Cerebellar nuclear complex (tissue), 1 donor: ENCODE results near the gene TBX1.
"Not testable (repeated sequence)": the region's sequence is repeated elsewhere in the genome, so short reads cannot be mapped to it uniquely, and the experiment has no call there.

Experiments
- DNase-seq, 2 experiments: peaks; one replicate each; lab custom pipeline; 2025; lab: John Stamatoyannopoulos, UW

TBX1 gene

GRCh38 chr22:19723232-19723982 lies 37.2 kb upstream of the TBX1 start, which contains the start of gene GP1BB:
Gene GP1BB (plus strand): TSS chr22:19723539. CDS start chr22:19723570, 31 bp downstream.
- no peak for DNase-seq

DNA sequence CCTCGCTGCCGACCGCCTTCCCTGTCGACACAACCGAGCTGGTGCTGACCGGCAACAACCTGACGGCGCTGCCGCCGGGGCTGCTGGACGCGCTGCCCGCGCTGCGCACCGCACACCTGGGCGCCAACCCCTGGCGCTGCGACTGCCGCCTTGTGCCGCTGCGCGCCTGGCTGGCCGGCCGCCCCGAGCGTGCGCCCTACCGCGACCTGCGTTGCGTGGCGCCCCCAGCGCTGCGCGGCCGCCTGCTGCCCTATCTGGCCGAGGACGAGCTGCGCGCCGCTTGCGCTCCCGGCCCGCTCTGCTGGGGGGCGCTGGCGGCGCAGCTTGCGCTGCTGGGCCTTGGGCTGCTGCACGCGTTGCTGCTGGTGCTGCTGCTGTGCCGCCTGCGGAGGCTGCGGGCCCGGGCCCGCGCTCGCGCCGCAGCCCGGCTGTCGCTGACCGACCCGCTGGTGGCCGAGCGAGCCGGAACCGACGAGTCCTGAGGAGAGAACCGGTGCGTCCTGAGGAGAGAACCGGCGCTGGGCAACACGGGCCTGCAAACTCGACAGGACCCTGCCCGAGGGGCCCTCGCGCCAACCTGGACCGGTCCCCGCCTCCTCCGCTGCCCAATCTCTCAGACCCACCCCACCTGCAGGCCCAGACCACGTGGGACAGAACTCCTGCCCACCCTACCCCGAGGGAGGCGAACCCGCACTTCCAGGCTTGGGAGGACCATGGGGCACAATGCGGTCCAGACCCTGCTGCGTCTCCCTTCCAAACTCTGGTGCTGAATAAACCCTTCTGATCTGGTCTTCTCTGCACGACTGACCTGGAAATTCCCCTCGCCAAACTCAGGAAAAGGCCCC lies 36.4 kb upstream of the TBX1 start:
- no peak for DNase-seq

DNA sequence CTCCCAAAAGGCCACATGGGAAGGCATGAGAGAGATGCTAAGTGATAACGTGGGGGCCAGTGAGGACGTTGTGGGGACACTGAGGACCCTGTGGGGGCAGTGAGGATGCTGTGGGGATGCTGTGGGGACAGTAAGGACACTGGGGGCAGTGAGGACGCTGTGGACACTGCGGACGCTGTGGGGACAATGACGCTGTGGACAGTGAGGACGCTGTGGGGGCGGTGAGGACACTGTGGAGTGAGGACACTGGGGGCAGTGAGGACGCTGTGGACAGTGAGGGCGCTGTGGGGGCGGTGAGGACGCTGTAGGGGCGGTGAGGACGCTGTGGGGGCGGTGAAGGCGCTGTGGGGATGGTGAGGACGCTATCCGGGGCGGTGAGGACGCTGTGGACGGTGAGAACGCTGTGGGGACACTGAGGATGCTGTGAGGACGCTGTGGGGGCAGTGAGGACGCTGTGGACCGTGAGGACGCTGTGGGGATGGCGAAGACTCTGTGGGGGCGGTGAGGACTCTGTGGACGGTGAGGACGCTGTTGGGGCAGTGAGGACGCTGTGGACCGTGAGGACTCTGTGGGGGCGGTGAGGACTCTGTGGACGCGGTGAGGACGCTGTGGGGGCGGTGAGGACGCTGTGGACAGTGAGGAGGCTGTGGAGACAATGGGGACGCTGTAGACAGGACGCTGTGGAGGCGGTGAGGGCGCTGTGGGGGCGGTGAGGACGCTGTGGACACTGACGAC lies 35.5 kb upstream of the TBX1 start:
- DNase-seq, result no peak

- not testable (repeated sequence) for DNase-seq
Measured at GRCh38 chr22:19726064-19726788, 34.4 kb upstream of the TBX1 start.

- DNase-seq, result no peak
Measured at GRCh38 chr22:19727310-19728150, 33.0 kb upstream of the TBX1 start.

DNA sequence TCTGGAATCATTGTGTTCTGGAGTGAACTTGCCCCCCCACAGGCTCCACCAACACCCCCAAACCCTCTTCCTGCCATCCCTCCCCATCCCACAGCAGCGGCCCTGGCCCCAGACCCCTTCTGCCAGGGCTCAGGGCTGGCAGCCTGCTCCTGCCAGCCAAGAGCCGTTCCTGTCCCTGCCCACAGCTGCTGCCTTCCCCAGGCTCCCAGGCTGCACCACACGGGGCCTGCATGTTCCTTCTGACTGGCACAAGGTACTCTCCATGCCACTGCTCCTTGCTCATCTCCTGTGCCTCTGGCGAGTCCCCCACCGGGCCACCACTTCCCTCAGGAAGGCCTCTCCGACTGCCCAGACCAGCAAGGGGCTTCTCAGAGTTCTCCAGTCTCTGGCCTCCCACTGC lies 32.3 kb upstream of the TBX1 start:
- no peak for DNase-seq

DNA sequence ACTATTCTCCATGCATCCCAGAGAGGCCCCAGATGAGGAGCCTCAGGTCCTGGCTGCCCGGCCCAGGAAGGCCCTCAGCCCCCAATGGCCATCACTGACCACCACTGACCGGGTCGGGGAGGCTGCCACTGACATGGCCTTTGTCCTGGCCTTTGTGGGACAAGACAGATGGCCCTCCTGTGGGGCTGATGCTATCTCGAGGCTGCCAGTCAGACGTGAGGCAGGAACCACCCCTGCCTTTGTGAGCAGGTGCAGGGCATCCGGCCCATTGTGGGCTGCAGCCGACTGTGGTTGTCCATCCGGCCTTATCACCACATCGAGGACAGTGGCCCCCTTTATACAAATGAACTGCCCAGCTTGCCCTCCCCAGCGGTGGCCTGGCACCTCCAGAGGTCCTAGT lies 31.7 kb upstream of the TBX1 start:
- DNase-seq, result no peak

GRCh38 chr22:19729507-19729906 lies 31.1 kb upstream of the TBX1 start:
- DNase-seq, result no peak

DNA sequence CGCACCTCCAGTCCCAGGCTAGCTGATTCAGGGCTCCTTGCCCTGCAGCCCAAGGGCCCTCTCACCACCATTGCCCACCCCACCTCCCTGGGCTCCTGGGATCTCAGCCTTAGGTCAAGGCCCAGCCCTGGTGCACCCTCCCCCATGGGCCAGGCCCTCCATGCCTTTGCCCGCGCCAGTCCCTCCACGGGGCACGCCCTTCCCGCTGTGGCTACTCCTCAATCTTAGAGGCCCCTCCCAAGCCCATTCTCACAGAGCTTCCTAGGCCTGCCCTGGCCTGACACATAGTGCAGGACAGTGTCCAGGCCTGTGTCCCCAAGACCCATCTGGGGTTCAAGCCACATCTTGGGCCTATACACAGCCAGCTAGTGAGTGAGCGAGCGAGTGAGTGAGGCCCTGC lies 30.4 kb upstream of the TBX1 start:
- no peak for DNase-seq

GRCh38 chr22:19730655-19731360 lies 29.8 kb upstream of the TBX1 start:
- peak in 1 of 2 experiments; percentile 60 for DNase-seq

GRCh38 chr22:19731361-19732135 lies 29.0 kb upstream of the TBX1 start:
- no peak for DNase-seq

DNA sequence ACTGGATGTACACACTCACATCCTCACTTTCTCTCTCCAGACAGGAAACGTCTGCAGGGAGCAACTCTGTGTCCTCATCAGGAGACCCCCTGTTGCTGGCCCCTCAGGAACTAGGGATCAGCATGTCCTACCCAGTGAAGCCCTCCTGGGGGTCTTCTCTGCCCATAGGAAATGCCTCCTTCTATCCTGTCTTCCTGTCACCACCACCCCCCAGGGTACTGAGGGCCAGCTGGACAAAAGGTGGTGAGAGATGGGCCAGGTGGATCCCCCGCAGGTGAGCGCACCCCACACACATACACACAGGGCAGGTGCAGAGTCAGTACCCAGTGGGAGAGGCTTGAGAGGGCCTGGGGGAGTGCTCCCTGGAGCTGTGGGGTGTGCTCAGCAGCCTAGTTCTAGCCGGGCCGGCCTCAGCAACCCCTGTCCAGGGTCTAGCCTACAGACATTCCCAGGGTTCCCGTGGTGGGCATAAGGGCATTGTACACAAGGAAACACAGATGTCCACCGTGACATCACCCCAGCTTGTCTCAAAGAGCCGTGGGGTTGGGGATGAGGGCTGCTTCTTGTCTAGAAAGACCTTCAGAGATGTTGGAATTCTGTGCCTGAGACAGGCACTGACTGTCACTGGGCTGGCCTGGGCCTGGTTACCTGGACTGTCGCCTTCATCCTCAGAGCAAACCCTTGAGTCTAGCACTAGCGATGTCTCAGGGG lies 28.0 kb upstream of the TBX1 start:
- no peak for DNase-seq

DNA sequence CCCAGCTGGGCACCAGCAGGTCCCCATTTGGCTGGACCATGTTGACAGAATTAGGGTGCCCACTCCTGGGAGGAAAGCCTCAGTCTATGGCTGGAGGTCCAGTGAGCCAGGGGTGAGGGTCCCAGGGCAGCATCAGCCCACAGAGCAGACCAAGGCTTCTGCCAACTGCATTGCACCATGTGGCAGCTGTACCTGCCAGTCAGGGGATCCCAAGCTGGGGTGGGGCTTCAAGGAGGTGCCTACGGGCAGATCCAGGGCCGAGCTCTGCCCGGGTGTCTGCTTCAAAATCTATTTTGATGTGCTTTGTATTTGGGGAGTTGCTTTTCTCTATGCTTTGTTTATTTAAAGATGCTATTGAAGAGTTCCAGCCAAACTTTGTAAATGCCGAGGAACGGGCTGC lies 26.8 kb upstream of the TBX1 start:
- DNase-seq, result no peak

DNA sequence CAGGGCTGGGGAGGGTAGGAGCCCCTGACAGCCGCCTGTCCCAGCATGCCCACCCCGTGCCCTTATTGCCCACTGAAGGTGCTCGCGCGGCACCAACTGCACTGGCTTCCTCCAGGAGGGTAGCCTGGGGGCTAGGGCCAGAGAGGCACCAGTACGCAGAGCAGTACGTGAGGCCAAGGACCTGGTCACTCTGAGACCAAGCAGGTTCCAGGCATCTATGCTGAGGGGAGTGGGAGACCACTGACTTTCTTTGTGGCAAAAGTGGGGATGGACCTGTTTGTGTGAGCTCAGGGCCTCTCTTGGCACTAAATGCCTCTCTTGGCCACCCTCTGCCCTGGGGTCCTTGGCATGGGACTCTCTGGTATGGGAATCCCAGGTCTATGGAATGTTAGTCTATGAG lies 26.4 kb upstream of the TBX1 start:
- no peak for DNase-seq

DNA sequence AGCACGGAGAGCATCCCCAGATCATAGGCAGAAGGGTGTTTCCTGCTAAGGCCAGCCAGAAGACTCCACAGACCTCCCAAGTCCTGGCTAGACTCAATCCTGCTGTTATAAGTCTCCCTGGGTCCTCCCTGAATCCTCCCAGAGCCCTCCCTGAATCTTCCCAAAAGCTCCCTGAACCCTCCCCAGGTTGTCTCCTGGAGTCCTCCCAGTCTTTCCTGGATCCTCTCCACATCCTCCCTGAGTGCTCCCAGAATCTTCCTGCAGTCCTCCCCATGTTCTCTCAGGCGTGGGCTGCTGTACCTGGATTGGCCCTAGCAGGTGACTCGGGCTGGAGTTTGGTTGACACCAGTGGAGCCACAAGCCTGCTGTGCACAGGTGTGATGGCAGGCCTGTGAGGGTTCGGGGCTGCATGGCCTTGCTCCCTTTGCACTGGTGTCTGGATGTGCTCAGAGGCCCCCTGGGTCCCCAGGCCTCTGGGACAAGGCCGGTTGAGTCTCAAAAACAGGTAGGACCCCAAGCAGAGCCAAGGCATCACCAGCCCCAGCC lies 25.7 kb upstream of the TBX1 start:
- DNase-seq, result no peak

DNA sequence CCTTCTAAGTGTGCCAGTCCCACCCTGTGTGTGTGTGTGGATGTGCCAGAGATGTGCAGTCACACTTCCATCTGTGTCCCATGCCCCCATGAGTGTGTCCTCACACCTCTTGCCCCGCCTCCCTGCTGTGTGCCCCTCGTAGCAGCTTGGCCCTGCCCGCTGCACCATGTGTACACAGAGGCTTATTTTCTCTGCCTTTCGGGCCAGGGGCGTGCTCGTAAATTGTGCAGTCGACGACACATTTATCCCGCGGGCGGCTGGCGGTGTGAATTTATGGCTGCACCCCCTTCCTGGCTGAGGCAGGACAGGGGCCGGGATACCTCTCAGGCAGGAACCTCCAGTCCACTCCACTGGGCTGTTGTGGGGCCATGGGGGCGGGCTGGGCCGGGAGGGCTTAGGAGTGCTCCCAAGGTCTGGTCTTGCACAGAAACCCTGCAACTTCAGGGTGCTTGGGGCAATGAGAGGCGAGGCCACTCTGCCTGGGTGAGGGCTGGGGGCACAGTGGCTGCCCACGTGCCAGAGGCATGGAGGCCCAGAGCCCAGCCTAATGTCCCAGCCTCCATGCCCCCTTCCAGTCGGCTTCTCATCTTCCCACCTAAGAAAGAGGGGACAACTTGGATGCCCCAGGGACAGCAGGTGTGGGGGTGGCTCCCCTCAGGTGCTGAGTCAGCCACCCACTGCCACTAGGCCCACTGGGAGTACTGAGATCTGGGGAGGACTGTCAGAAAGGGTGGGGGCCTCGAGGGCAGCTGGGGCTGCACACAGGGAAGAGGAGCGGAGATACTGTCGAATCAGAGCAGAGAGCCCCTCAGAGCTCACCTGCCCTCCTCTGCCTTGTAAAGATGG lies 24.7 kb upstream of the TBX1 start:
- DNase-seq, result no peak

DNA sequence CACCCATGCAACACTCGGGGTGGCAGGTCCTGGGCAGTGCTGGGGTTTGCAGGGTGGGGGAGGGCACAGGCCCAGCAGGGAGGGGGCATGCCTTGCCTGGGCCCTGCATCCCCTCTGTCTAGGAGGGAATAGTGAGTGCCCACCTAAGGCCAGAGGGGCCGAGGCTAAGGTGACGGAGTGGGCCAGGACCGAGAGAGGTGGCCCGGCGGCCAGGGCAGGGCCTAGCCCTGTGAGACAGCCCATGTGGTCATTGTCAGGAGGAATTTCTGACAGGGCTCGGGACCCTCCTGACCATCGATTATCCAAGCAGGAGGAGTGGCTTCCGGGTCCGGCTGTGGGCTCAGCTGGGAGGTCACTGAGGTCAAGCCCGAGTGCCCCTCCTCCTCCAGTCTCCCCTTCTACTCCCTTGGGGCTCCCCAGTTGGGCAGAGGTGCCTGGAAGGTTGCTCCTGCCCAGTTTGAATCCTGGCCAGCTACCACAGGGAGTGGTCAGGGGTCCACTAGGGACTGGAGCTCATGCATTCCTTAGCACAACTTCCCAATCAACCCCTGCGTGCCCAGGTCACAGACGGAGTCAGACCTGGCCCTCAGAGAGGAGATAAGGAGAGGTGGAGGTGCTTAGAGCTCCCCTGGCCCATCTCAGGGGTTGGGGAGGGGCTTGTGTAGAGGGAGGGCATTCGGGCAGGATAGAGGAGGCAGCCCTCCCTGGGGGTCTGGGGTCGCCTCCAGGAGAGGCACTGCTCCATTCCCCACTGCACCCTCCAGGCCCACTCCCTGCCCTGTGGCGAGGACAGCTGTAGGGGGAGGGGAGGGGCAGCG lies 22.5 kb upstream of the TBX1 start:
- DNase-seq, result no peak
